Measurements from ENCODE around the gene ASB2.

The ASB2 gene

DNA sequence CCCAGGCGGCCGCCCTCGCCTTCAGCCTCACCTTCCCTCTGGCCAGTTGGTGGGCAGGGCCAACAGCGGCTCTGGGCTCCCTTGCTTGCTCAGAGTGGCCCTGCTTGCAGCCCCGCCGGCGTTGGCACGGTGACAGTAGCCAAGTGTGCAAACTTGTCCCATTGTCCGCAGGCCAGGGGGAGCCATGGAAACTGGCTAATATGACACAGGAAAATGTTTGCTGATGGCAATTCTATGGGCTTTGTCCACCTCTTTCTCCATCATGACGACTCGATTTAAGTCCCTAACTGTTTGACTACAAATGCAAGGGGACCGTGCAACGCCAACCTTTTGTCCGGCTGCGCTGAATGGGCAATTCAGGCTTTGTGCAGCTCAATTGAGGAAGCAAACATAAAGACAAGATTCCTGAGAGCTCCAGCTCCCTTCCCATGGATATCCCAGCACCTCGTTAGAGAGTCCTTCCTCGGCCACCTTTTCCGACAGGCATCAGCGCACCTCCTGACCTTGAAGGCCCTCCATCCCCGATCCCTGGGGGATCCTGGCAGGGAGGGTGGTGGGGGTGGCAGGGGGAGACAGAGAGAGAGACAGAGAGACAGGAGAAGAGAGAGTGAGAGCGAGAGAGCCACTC, 50.0 kb downstream of the ASB2 start:
- no peak for DNase-seq

DNA sequence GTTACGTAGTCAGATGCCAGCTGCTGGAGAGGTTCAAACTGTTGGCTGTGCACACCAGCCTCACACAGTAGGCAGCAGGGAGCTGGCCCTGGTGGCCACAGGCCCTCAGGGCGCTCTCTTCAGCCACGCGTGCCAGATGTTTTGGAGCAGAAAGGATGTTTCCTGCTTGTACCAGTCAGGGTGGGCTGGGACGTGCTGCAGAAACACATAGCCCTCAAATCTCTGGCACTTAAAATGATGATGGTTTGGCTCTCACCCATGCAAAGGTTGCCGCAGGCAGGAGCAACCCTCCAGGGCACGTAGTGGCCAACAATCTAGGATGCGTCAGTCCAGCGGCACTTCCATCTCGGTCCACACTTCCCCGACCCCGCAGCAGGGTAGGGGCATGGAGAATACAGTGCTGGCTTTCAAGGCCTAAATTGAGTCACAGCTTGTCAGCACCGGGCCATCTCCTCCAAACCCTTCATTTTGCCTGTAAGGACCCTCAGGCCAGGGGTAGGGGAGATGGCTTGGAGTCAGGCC, 50.9 kb downstream of the ASB2 start:
- DNase-seq = no peak

- no peak for DNase-seq
Measured at GRCh38 chr14:93924592-93925355, 51.6 kb downstream of the ASB2 start.

- DNase-seq = no peak
Measured at GRCh38 chr14:93923626-93924025, 52.7 kb downstream of the ASB2 start.

GRCh38 chr14:93921001-93921806, 55.2 kb downstream of the ASB2 start:
- DNase-seq = no peak

DNA sequence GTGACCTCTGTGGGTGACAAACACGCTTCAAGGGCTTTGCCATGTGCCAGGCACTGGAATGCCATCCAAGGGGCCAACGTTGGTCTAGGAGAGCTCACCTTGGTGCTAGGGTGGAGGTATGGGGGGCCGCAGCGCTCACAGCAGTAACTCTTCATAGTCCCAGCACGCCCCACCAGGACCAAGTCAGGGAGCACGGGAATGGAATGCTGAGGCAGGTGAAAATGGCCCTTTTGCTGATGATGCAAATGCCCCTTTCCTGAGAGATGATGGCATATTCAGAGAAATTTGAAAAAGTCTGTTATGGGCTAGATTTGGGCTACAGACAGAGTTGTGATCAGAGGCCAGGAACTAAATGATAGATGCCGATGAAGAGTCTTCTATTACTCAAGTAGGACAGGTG, 59.2 kb downstream of the ASB2 start:
- DNase-seq = no peak

GRCh38 chr14:93916498-93916897, 59.9 kb downstream of the ASB2 start:
- no peak for DNase-seq

- no peak for DNase-seq
Measured at GRCh38 chr14:93915800-93916199, 60.6 kb downstream of the ASB2 start.

DNA sequence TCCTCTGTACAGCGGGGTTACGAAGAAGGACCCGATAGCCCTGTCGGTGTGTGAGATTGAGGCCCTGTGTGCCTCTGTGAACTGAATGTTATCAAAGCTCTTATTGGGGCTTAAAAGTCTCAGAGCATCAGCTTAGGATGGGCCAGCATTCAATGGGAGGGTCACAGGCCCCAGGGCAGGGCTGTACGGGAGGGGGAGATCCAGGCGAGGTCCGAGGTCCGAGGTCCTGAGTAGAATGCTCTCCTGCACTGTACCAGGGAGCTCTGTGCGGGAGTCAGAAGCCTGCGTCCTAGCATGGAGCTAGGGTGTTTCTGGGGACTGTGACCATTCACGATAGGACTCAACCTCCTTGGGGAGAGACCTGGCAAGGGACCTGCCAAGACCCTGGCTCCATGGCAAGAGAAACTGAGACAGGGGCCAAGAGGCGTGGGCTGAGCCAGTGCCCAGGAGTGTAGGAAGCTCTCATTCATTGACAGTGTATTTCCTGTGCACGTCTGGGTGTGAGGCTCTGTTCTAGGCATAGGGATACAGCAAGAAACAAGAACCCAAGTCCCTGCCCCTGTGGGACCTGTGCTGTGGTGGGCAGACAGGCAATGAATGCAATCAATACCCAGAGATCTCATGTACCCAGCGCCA, 61.2 kb downstream of the ASB2 start:
- no peak for DNase-seq

- DNase-seq = no peak
Measured at GRCh38 chr14:93914278-93914677, 62.1 kb downstream of the ASB2 start.

DNA sequence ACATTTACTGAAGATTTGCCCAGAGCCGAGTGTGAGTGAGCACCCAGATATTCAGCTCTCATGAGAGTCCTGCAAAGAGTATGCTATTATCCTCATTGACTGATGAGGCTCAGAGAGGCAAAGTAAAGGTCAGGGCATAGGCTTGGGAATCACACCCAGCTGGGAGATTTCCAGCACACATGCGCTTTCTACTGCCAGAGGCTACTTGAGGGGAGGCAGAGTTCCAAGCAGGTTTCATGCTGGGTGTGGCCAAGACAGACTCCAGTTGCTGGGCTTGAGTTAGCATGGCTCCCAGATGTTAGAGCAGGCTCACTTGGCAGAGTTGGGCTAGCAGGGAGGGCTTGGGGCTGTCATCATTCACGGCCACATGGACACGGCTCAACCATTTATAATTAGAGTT, 63.6 kb downstream of the ASB2 start:
- DNase-seq = no peak

DNA sequence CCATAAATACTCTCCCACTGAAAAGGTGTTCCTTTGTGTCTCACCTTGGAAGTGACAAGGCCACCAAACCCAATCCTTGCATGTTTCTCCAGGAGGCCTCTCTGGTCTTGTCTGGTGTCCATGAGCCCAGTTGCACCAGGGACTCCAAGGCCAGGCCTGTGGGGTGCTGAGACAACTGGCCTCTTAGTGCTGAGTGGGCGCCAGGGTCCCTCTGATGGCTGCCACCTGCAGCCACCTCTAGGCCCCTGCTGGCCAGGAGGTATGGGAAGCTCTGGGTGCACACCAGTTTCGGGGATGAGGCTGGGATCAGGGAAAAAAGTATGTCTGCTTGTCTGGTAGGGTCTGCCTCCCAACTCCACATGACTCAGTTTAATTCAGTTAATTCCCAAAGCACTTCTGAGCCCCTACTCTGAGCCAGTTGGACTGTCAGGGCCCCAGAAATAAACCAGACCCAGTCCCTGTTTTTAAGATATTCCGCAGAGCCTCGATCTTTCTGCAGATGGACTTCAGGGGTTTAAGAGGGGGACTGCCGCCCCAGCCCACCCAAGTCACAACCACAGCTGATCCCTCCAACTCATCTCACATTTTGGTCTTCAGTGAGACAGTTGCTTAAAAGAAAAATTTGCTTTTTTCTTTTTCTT, 64.3 kb downstream of the ASB2 start:
- no peak for DNase-seq

GRCh38 chr14:93909429-93910128, 66.8 kb downstream of the ASB2 start:
- no peak for DNase-seq

- DNase-seq = peak; percentile 36 to 83
Measured at GRCh38 chr14:93906341-93907329, 69.7 kb downstream of the ASB2 start.

GRCh38 chr14:93905623-93906022, 70.7 kb downstream of the ASB2 start:
- DNase-seq = no peak

DNA sequence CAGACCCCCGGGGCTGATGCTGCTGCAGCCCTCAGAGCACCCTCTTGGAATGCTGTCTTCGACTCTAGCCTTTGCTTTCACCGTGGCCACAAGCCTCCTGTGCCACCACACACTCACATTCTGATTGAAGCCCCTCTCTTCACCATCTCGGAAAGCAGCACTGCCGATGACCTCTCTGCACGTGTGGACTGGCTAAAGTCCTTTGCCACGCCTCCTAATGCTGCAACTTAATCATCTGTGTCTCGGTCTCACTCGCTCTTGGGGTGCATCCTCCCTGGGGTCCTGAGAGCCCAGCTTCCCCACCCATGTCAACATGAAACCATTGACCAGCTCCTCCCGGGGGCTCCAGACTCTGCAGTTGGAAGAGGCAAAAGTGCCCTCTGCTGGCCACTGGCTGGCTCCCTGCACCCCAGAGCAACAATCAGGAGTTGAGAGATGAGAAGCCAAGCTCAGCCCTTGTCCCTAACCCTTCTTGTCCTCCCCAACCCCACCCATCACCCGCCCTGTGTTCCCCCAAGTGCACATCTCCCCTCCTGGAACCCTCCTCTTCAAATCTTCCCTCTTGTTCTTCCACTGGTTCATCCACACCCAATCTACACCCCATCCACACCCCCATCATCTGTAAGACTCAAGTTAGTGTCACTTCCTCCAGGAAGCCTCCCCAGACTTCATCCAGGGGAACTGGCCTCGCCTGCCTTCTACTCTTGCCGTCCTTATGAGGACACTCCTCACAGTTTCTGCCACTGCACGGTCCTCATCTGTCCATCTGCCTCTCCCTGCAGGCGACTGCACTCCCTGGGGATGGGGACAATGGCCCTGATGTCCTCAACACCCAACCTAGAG, 72.8 kb downstream of the ASB2 start:
- DNase-seq = peak in 1 of 2 experiments; percentile 31

GRCh38 chr14:93902619-93903307, 73.6 kb downstream of the ASB2 start:
- DNase-seq = no peak

GRCh38 chr14:93901813-93902212, 74.6 kb downstream of the ASB2 start:
- no peak for DNase-seq

- no peak for DNase-seq
Measured at GRCh38 chr14:93898731-93899130, 77.6 kb downstream of the ASB2 start.

All from NCI-H526 (cell line).